GM19452 (cell line): Measurements from ENCODE around the gene PALM.
"Not testable (repeated sequence)": the region's sequence is repeated elsewhere in the genome, so short reads cannot be mapped to it uniquely, and the experiment has no call there.

ENCODE experiments used
- ATAC-seq: cut with Tn5 transposase; IDR thresholded peaks from one replicate; pipeline ENCODE4 v1.9.1; 2021; ENCODE audit not compliant: unreplicated experiment

The PALM gene

DNA sequence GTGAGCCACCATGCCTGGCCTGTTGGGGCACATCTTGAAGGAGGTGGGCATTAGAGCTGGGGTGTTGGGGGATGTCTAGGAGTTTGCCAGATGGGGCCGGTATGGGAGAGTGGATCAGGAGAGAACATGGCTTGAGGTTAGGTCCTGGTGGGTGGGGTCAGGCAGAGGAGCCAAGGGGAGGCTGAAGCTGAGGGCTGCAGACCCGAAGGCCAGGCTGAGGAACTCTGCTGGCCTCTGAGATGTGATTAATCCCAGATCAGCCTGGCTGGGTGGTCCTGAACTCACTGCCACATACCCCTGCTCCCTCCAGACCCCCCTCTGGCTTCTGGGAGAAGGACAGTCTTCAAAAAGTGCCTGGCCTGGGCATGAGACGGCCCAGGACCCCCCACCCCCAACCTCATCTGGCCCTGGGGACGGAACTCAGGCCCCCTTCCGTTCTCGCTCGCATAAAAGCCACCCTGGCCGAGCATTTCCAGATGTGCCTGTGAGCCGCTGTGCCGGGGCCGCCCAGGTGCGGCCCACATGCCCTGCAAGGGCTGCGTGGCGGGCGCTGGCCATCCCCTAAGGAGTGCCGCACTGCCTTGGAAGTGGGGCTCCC, 29.8 kb upstream of the PALM start:
- ATAC-seq: no peak

DNA sequence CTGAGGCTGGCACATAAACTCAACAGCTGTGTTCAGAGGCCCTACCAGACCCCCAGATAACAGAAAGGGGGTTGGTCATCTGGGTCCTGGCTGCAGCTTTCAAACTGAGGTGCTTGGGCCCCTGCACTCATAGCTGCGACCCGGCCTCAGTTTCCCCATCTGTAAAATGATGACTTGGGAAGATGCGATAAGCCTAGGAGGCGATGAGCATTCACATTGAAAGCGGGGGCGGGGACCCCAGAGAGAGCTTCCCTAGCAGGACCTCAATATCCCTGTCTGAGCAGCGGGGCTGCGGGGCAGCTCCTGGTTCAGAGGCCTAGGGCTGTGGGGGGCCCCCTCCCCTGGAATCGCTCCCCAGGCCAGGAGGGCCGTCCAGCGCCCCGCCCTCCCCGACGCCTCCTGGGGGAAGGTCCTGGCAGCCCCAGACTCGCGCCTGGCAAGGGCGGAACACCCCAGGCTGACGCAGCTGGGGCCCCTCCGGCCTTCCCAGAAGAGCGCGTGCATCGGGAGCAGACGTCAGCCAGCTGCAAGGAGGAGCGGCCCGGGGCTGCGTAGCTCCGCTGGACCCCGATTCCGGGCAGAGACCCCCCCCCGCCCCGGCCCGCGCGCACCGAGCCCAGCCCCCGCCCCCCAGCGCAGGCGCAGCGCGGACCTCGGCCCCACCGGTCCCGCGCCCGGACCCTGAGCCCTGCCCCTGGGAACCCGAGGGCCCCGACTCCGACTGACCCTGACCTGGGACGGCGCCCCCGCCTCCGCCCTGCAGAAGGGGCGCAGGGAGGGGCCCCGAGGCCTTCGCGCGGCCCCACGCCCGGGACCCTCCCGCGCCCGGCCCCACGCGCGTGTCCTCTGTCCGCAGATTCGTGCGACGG, 29.1 kb upstream of the PALM start:
- peak; percentile 18 for ATAC-seq

DNA sequence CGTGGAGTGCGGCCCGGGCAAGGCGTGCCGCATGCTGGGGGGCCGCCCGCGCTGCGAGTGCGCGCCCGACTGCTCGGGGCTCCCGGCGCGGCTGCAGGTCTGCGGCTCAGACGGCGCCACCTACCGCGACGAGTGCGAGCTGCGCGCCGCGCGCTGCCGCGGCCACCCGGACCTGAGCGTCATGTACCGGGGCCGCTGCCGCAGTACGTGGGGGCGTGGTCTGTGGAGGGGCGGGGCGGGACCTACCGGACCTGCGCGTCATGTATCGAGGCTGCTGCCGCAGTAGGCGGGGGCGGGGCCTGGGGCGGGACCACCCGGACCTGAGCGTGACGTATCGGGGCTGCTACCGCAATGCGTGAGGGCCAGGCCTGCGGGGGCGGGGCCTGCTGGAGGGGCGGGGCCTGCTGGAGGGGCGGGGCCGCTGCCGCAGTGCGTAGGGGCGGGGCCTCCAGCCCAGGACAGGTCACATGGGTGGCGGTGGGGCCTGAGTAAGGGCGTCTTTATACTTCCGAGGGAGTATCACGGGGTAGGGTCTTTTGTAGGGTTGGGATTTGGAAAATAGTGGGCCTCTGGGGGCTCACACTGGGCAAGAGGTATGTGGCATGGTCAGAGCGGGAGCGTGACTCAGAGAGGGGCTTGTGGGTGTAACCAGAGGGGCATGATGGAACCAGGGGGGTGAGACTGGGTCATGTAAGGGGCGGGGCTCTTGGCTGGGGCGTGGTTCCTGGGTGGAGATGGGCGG, 28.3 kb upstream of the PALM start:
- ATAC-seq: peak; percentile 73

DNA sequence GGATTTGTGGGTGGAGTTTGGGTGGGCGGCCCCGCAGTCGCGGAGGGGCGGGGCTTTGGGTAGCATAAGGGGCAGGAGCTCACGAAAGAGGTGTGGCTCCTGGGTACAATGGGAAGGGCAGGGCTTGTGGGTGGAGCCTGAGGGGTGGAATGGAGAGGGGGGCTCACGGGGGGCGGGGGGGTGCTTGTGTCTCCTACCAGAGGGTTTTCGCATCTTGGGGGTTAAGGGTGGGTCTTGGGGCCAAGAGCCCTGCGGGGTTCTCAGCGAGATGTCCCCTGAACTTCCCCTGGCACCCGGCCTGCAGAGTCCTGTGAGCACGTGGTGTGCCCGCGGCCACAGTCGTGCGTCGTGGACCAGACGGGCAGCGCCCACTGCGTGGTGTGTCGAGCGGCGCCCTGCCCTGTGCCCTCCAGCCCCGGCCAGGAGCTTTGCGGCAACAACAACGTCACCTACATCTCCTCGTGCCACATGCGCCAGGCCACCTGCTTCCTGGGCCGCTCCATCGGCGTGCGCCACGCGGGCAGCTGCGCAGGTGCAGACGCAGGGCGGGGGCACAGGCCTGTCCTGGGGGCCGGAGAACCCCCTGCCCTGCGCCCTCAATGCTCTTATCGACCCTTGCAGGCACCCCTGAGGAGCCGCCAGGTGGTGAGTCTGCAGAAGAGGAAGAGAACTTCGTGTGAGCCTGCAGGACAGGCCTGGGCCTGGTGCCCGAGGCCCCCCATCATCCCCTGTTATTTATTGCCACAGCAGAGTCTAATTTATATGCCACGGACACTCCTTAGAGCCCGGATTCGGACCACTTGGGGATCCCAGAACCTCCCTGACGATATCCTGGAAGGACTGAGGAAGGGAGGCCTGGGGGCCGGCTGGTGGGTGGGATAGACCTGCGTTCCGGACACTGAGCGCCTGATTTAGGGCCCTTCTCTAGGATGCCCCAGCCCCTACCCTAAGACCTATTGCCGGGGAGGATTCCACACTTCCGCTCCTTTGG, 27.4 kb upstream of the PALM start:
- ATAC-seq: no peak

DNA sequence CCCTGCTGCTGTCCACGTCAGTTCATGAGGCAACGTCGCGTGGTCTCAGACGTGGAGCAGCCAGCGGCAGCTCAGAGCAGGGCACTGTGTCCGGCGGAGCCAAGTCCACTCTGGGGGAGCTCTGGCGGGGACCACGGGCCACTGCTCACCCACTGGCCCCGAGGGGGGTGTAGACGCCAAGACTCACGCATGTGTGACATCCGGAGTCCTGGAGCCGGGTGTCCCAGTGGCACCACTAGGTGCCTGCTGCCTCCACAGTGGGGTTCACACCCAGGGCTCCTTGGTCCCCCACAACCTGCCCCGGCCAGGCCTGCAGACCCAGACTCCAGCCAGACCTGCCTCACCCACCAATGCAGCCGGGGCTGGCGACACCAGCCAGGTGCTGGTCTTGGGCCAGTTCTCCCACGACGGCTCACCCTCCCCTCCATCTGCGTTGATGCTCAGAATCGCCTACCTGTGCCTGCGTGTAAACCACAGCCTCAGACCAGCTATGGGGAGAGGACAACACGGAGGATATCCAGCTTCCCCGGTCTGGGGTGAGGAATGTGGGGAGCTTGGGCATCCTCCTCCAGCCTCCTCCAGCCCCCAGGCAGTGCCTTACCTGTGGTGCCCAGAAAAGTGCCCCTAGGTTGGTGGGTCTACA, 25.9 kb upstream of the PALM start:
- no peak for ATAC-seq

DNA sequence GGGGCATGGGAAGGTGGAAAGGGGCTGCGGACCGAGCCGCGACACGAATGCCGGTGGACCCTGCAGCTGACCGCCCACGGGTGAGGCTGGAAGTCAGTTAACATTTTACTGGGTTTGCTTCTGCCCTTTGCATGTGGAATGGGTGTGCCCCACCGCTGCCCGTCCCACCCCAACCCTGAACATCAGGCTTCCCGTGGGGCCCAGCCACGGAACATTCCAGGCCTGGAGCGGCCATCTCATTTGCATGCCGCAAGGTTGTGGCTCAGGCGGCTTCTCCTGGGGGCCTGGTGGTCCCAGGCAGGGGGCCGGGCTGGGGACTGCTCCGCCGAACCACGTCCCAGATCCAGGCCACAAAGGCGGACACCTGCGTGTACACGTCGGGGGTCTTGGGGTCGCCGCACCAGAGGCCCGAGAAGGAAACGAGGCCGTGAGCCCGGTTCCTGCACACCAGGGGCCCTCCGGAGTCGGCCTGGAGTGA, 23.2 kb upstream of the PALM start:
- ATAC-seq: no peak

DNA sequence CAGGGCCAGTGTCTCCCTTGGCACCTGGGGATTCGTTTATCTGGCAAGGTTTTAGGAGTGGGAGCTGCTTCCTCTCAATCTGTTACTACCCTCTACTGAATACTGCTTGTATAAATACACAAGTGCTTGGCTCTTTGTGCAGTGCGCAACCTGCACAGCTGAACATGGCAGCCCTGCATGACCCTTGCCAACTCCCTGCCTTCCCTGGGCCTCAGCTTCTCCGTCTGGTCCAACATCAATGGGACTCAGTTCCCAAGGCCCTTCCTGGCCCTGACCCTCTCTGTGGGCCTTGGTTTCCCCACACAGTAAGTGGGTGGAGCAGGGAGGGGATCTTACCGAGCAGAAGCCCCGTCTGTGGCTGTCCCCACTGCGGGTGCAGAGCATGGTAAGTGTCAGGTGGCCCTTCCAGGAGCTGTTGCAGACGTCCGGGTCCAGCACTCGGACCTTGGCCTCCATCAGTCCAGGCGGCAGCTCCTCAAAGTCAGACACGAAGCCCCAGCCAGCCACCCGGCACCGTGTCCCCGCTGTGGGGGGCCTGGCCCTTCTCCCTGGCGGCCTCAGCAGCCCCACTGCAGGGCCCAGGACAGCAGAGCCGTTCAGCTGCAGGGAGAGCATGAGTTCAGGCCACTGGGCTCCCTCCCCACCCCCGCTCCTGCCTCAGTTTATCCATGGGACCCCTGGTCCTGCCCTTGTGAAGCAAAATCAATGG, 22.0 kb upstream of the PALM start:
- no peak for ATAC-seq

DNA sequence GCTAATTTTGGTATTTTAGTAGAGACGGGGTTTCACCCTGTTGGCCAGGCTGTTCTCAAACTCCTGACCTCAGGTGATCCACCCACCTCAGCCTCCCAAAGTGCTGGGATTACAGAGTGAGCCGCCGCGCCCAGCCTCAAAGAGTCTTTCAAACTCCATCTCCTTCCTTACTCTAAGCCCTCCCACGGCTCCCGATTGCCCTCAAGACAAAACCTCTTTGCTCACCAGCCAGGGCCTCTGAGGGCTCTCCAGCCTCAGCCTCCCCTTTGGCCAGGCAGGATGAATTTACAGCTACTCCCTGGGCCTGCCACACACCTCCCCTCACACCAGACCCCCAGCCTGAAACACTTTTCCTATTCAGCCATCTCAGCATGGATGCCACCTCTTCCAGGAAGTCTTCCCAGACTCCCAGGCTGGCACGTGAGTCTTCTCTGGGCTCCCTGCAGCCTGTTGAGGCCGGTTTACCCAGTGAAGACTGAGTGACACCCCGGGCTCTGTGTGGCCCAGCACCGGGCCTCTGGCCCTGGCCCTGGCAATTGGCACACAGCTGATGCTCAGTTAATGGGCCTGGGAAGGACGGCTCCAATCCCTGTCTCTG, 21.1 kb upstream of the PALM start:
- no peak for ATAC-seq

DNA sequence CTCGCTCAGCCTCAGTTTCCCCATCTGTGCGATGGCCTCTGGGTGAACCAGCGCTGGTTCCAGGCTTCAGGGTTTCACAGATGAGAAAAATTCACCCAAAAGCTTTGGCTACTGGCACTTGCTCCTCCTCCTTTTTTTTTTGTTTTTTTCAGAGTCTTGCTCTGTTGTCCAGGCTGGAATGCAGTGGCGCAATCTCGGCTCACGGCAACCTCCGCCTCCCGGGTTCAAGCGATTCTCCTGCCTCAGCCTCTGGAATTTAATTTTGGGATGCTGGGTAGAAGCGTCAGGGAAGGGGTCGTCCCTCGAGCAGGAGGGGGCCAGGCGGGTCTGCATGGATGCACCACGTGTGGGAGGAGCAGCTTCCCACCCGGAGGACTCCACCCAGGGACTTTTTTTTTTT, 20.5 kb upstream of the PALM start:
- ATAC-seq: no peak

DNA sequence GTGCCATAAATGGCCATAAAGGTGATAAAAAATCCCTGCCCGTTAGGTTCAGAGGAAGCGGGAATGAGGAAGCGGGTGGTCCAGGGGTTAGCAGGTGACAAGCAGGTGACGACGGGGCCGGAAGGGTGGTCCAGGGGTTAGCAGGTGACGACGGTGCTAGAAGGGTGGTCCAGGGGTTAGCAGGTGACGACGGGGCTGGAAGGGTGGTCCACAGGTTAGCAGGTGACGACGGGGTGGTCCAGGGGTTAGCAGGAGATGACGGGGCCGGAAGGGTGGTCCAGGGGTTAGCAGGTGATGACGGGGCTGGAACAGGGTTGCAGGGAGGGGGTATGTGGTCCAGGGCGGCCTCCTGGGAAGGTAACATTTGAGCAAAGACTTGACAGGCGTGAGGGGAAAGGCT, 19.7 kb upstream of the PALM start:
- ATAC-seq: no peak

DNA sequence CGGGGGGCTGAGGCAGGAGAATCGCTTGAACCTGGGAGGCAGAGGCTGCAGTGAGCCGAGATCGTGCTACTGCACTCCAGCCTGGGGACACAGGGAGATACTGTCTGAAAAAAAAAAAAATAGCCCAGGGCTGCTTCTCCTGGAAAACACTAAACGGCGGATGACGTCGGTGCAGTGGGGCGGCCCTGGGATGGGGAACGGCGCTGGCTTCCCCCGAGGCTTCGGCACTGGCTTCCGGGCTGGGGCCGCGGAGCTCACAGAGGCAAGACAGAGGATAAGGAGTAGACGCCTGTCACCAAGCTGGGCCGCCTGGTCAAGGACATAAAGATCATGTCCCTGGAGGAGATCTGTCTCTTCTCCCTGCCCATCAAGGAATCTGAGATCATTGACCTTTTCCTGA, 18.5 kb upstream of the PALM start:
- no peak for ATAC-seq

DNA sequence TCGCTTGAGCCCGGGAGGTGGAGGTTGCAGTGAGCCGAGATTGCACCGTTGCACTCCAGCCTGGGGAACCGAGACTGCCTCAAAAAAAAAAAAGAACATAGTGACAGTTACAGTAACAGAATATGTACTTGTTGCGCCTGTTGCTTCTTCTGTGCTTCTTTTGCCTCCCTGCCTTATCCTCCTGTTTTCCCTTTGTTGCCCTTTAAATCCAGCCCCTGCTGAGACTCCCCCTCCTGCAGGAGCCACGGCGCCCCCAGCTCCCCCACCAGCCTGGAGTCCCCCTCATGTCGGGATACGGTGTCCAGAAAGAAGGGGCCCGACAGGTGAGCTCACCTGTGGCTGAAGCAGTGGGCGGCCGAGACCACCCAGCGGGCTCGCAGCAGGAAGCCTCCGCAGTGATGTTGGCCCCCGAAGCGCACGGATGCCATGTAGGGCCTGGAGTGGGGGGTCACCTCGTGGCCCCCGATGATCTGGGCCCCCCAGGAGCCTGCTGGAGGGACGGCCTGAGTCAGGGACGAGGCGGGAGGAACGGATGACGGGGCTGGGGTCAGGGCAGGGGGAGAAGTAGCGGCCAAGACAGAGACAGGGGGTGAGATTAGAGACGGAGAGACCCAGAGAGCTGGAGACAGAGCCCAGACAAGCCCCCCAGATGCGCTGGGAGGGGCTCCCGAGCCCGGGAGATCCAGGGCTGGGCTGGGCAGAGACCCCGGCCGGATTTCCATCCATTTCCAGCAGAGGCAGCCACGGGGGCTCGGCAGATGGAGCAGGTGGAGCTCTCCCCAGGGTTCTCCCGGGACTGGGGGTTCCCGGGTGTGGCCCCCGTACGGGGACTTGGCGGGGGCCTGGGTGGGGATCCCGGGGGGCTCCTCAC, 14.0 kb upstream of the PALM start:
- no peak for ATAC-seq

DNA sequence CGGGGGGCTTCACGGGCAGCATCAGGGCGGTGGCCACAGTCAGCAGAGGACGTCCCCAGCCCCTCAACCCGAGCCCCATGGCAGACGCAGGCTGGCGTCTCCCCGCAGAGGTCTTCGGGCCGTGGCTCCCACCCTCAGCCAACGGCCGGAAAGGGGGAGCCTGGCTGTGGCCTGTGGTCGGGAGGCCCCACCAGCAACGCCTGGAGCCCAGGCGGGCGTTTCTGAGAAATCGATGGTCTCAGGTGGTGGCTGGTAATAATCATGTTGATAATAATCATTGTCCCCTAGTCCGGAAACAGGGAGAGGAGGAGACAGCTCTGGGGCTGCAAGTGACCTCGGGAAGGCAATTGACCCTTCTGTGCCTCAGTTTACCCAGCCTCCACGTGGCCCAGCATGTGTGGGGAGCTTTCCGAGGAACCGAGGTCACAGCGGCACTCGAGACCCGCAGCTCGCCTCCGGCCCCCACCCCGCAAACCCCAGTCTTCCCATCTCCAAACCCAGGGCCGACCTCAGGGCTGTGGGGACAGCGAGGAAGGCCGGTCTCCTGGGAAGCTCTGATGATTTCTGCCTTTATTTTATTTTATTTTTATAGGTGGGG, 13.3 kb upstream of the PALM start, which contains the start of gene PRSS57:
Gene PRSS57 (minus strand): TSS at position 101 of the 598 bp plus-strand sequence. CDS start 22 bp downstream, at position 79.
- ATAC-seq: no peak

DNA sequence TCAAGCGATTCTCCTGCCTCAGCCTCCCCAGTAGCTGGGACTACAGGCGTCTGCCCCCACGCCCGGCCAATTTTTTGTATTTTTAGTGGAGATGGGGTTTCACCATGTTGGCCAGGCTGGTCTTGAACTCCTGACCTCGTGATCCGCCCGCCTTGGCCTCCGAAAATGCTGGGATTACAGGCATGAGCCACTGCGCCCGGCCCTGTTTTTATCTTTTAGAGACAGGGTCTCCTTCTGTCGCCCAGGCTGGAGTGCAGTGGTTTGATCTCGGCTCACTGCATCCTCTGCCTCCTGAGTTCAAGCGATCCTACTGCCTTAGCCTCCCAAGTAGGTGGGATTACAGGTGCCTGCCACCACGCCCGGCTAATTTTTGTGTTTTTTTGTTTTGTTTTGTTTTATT, 10.2 kb upstream of the PALM start:
- not testable (repeated sequence) for ATAC-seq

DNA sequence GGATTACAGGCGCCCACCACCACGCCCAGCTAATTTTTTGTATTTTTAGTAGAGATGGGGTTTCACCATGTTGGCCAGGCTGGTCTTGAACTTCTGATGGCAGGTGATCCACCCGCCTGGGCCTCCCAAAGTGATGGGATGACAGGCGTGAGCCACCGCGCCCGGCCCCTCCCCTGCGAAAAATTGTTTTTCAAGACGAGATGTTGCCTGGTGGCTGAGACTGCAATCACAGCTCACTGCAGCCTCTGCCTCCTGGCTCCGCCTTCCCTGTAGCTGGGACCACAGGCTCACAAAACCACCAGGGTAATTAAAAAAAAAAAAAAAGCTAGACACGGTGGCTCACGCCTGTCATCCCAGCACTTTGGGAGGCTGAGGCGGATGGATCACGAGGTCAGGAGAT, 8.8 kb upstream of the PALM start:
- ATAC-seq: not testable (repeated sequence)

DNA sequence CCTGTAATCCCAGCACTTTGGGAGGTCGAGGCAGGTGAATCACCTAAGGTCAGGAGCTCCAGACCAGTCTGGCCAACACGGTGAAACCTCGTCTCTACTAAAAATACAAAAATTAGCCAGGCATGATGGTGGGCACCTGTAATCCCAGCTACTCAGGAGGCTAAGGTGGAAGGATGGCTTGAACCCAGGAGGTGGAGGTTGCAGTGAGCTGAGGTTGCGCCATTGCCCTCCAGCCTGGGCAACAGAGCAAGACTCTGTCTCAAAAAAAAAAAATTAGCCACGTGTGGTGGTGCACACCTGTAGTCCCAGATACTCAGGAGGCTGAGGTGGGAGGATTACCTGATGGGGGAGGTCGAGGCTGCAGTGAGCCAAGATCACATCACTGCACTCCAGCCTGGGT, 5.9 kb upstream of the PALM start:
- ATAC-seq: not testable (repeated sequence)

DNA sequence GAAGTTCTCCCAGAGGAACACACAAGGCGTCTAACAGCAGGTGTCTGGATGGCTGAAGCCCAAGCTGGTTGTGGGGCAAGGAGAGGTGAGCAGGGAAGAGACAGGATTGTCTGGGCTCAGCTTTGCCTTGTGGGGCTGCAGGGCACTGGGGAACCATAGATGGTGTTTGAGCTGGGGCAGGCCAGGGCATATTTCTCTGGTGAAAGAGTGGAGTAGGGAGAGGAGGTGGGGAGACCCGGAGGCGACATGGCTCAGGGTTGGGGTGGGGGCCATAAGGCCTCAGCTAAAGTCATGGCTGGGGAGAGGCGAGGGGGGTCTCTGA, 5.4 kb upstream of the PALM start:
- ATAC-seq: no peak
